Left colon (tissue), 2 donors: ENCODE data around the gene CBY1. TPM values are rescaled to one million over a fixed set of nuclear protein-coding genes. Genes with fewer than 3 reads are reported as not detected.
"Not testable (repeated sequence)": the region's sequence is repeated elsewhere in the genome, so short reads cannot be mapped to it uniquely, and the experiment has no call there.

Source experiments
- ATAC-seq: fragments of 200-7000 bp; cut with Tn5 transposase; one replicate; pipeline ENCODE4 v1.9.1; 2020; ENCODE audit warnings: mild to moderate bottlenecking, moderate library complexity
- DNase-seq, 2 donors: peaks; one replicate each; pipeline ENCODE4 v3.0.0-alpha.2; 2020
- intact Hi-C, 2 donors: fragments of 100-400 bp; cut with DNase I in 1 of 2; cut with micrococcal nuclease in 1 of 2; formaldehyde crosslinking; loops; one replicate each; pipeline versions ENCODE4 v1.11.2 to v1.14.0; 2022; cut with DNase I, micrococcal nuclease
- long read RNA-seq: library from polyadenylated mRNA; unstranded; transcript quantifications from one replicate; pipeline ENCODE4 v2.0.0, GENCODE V29; 2021
- total RNA-seq, 2 donors: library from RNA; stranded (reverse); fragmentation: NEBNext Ultra II Directional; extraction: Animal tissue kit (Norgen Biotek cat#: 25700); gene quantifications; one replicate each; pipeline ENCODE4 v1.2.1, GENCODE V29; 2021
- donor health status: DM: no; HTN: no; CAD: no.
- donor health status: DM: yes; HTN: yes; CAD: no.

Gene CBY1
- total RNA-seq = 10 to 100 TPM; 21.5 to 28.7 TPM
- long read RNA-seq, transcript CBY1-201 (5 exons, 1,133 nt) = major isoform, 14 of 21 reads
- long read RNA-seq, partial matches to known transcripts = 3 of 21 reads
- long read RNA-seq, other reads (novel, unspliced or antisense) = 3 of 21 reads

- ATAC-seq (peak; percentile 89), DNase-seq (peak; percentile 88 to 92)
- intact Hi-C loops = no loop called here
Measured at GRCh38 chr22:38656256-38657044, at the start of gene CBY1, which contains the start of gene FAM227A. TSS of gene CBY1 (plus strand) at chr22:38656638. CDS start at chr22:38668055, 11,417 bp downstream. TSS of gene FAM227A (minus strand) at chr22:38656392. CDS start at chr22:38650168, 6,224 bp downstream.

GRCh38 chr22:38607680-38608079, 48.8 kb upstream of the CBY1 start:
- ATAC-seq (no peak), DNase-seq (no peak)
- intact Hi-C loops = no loop called here

- intact Hi-C loops = no loop called here
- ATAC-seq (no peak), DNase-seq (no peak)
Measured at GRCh38 chr22:38608992-38609750, 47.3 kb upstream of the CBY1 start.

GRCh38 chr22:38610234-38610633, 46.2 kb upstream of the CBY1 start:
- DNase-seq (no peak), ATAC-seq (no peak)
- intact Hi-C loops = no loop called here

GRCh38 chr22:38611559-38611958, 44.9 kb upstream of the CBY1 start:
- ATAC-seq = no peak
- DNase-seq = no peak
- intact Hi-C loops = no loop called here

- no peak for DNase-seq
- intact Hi-C loops = no loop called here
- ATAC-seq = no peak
Measured at GRCh38 chr22:38612217-38613006, 44.0 kb upstream of the CBY1 start.

DNA sequence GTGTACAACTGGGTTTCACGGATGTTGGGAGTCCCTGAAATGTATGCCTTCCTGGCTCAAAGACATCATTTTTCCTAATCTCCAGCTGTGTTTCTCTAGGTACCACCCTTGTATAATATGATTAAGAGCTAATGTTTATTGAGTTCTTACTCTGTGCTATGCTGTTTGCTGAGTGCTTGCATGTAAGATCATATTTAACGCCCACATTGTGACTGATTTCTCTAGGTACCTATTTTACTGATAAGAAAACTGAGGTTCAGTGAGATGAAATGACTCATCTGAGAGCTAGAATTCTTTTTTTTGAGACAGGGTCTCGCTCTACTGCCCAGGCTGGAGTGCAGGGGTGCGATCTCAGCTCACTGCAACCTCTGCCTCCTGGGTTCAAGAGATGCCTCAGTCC, 42.9 kb upstream of the CBY1 start:
- intact Hi-C loops = no loop called here
- no peak for DNase-seq

DNA sequence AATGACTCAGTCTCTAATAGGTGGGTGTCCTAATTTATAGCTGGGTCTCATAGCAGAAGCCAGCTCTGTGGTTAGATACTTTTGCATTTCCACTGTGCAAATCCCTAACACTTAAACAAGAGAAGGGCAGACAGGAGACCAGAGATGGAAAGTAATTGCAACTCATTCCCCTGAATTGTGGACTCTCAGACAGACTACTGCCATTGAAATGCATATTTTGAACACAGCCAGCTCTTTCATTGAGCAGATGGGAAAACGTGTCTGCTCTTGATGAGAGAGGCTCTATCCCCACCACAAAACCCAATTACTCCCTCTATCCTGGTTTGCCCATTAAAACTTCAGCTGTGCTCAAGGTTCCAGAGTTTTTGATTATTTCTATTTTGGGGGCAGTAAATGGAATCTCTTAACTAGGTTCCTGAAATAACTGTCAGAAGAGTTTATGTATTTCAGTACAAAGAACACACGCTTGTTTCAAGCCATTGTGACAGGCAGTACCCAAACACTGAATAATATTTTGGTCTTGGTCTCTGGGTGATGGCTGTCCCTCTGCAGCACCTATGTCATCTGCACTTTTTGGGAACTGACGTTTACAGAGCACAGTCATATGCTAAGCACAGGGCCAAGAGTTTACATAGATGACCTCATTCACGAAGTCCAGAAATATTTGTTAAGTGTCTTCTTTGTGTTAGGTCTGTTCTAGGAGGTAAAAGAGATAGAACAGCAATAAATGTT, 41.9 kb upstream of the CBY1 start:
- intact Hi-C loops = no loop called here
- DNase-seq = no peak
- ATAC-seq = no peak

More for the DNA sequence above, 42.9 kb upstream of the CBY1 start:
- no peak for ATAC-seq

DNA sequence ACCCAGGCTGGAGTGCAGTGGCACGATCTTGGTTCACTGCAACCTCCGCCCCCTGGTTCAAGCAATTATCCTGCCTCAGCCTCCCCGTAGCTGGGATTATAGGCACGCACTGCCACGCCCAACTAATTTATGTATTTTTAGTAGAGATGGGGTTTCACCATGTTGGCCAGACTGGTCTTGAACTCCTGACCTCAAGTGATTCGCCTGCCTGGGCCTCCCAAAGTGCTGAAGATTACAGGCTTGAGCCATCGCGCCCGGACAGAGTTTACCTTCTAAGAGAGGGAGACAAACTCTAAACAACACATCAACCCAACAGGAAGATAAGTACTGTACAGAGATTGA, 41.4 kb upstream of the CBY1 start:
- DNase-seq, intact Hi-C loops, ATAC-seq: not testable (repeated sequence)

DNA sequence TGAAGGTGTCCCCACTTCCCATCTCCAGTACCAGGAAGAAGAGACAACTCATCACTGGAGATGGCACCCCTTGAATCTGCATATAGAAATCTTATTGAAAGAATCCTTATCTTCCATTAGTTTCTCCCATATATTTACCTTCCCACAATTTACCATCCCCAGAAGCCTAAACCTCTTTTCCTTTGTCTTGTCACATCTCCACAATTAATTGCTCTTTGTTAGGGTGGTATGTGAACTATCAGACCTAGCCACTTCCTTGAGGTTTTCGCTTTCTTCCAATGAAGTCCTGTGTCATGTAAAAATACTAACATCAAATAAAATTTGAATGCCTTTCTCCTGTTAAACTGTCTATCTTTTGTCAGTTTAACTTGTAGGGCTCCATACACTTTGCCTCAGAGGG, 38.2 kb upstream of the CBY1 start:
- DNase-seq (no peak), ATAC-seq (no peak)
- intact Hi-C loops = no loop called here

- ATAC-seq (no peak), DNase-seq (no peak)
- intact Hi-C loops = no loop called here
Measured at GRCh38 chr22:38618682-38619081, 37.8 kb upstream of the CBY1 start.

GRCh38 chr22:38623351-38623750, 33.1 kb upstream of the CBY1 start:
- intact Hi-C loops = no loop called here
- DNase-seq (no peak), ATAC-seq (no peak)

DNA sequence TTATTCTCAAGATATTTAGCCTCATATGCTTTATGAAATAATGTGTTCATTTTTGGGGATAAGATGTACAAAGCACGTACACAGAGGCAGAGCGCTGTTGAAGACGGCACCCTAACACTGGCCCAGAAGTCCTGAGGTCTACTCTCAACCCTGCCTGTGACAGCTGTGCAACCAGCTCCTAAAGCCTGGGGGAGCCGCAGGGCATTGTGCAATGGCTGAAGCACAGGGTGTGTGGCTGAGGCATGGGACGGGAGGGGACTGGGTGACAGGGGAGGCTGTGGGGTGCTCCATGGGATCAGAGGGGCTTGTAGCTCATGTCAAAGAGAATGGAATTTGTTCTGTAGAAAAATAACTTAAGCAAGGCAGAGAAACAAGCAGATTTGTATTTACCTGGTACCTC, 28.0 kb upstream of the CBY1 start:
- ATAC-seq (no peak), DNase-seq (no peak)
- intact Hi-C loops = no loop called here

DNA sequence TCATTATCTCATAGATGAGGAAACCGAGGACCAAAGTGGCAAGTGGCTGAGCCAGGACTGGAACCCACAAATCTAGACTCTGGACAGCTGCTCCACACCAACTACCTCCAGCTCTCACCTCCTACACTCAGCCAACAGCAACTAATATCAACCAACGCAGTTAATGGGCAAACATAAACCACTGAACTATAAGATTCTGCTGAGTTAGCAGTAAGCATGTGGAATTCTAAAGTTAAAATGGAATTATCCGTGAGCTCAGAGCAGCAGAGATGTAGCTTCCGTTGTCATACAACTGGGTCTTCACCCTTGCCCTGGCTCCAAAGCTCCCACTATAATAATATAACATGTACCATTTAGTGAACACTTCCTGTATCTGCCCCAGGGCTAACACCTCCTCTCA, 27.3 kb upstream of the CBY1 start:
- ATAC-seq = no peak
- intact Hi-C loops = no loop called here

DNA sequence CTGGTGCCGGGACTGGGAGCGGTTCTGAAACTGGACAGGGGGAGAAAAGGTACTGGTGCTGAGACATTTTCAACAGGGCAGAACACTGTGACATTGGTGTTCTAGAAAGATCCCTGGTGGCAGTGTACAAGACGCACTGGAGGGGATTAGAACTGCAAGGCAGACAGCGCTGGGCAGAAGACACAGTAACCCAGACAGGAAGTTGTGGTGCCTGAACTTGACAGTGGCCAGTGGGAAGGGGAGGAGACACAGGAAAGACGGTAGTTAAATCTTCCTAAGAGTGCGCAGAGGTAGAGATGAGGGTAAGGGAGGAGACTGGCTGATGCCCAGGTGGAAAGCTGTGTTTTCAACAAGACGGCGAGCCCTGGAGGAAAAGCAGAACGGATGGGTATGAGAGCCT, 24.7 kb upstream of the CBY1 start:
- ATAC-seq (no peak), DNase-seq (no peak)
- intact Hi-C loops = no loop called here

More for the DNA sequence above, 27.3 kb upstream of the CBY1 start:
- no peak for DNase-seq

GRCh38 chr22:38632528-38632927, 23.9 kb upstream of the CBY1 start:
- intact Hi-C loops = no loop called here
- no peak for DNase-seq
- ATAC-seq = no peak

DNA sequence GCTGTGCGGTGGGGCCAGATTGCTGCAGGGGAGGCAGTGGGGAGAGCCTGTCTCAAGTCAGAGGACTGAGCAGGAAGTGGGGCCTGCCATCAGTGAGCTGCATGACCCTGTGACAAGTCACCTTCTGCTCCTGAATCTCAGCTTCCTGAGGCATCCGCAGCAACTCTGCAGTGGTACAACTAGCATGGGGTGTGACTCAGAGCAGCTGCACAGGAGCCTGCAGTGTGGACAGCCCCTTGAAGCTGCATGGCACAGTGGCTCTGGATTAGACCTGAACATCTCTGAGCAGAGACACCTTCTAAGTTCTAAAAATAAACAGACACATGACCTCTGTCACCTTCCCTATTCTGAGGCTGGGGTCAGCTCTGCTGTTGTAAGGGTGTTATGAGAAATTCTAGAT, 18.2 kb upstream of the CBY1 start:
- DNase-seq (no peak), ATAC-seq (no peak)

GRCh38 chr22:38638728-38639127, 17.7 kb upstream of the CBY1 start:
- no peak for DNase-seq
- ATAC-seq = peak; percentile 68
- intact Hi-C loops = no loop called here

More for the DNA sequence above, 18.2 kb upstream of the CBY1 start:
- intact Hi-C loops = no loop called here
